ENCODE results near the gene CNNM2. TPM values are rescaled to one million over a fixed set of nuclear protein-coding genes. Genes with fewer than 3 reads are reported as not detected.
"Not testable (repeated sequence)": the region's sequence is repeated elsewhere in the genome, so short reads cannot be mapped to it uniquely, and the experiment has no call there.

The CNNM2 gene
- total and polyA plus RNA-seq, 2 experiments from 2014 or later: 3.3 to 18.0 TPM

DNA sequence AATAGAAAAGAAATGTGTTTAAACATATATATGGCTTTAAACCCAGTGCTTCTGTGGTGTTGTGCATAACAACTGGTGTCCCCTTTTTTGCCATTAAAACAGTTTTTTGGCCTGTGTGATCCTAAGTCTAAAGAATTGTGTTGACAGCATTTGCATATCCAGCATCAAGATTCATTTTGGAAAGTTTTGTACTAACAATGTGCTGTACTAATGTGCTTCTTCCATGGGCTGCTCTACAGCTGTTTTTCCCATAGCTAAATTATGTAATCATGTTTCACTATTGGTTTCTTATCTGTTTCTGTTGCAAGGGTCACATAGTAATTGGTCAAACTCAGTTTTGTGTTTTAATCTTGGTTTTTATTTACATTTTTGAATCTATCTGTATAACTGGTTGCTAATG lies 5.5 kb downstream of the CNNM2 start:
- DNase-seq (ENCODE audit: low read depth in 1 of 2, low spot score in 1 of 2): no peak
- no peak for TF ChIP-seq CTCF (IDR thresholded peaks at IDR 0.05; ENCODE audit: low read depth, low read length)
- Histone ChIP-seq H3K27me3 (peaks cover 10% of the 10 kb centered on the region), H3K9me3 (ENCODE audit: low read depth) (no peaks in the 10 kb centered on the region), H3K27ac (no peak overlapping the region), H3K36me3 (no peaks in the 10 kb centered on the region), H3K4me3 (no peak overlapping the region), H3K4me1 (ENCODE audit: low read depth) (peaks cover 17% of the 10 kb centered on the region)

DNA sequence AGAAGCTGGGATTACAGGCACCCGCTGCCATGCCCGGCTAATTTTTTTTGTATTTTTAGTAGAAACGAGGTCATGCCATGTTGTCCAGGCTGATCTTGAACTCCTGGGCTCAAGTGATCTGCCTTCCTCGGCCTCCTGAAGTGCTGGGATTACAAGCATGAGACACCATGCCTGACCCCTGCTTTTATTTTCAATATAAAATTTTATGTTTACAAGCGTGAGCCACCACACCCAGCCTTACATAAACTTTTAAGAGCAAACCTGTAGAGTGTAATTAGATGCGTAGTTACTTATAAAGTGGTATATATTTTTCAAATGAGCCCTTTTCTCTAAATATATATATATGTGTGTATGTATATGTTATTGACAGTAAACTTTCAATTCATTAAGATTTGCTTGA lies 8.7 kb downstream of the CNNM2 start:
- no peak for DNase-seq (ENCODE audit: low read depth in 1 of 2, low spot score in 1 of 2)
- no peaks in the 10 kb centered on the region for H3K9me3 ChIP-seq (ENCODE audit: low read depth)

DNA sequence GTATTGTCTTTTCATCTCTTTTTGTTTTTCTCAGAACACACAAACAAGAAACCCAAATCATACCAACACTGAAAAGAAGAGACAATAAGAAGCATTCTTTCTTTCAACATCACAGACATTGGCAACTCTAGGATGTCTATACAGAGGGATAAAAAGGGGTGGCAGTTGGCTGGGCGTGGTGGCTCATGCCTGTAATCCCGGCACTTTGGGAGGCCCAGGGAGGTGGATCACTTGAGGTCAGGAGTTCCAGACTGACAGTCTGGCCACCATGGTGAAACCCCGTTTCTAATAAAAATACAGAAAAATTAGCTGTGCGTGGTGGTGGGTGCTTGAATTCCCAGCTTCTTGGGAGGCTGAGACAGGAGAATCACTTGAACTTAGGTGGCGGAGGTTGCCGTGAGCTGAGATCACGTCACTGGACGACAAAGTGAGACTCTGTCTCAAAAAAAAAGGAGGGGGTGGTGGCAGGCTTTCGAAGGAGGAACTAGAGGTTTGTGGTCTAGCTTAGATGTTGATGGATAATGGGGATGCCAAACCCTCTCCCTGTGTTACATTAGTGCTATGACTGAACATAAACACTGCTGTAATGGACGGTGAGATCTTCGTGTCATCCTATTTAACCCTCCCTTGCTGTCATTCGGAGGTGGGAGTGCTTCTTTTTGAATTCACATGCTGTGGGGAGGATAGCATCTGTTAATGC lies 9.4 kb downstream of the CNNM2 start:
- TF ChIP-seq CTCF (IDR thresholded peaks at IDR 0.05; ENCODE audit: low read depth, low read length): no peak
- Histone ChIP-seq H3K9me3 (ENCODE audit: low read depth) (no peaks in the 10 kb centered on the region), H3K4me1 (ENCODE audit: low read depth) (no peaks in the 10 kb centered on the region), H3K36me3 (no peaks in the 10 kb centered on the region), H3K27me3 (no peaks in the 10 kb centered on the region), H3K4me3 (no peak overlapping the region), H3K27ac (no peak overlapping the region)
- no peak for DNase-seq (ENCODE audit: low read depth in 1 of 2, low spot score in 1 of 2)

More for the DNA sequence above, 8.7 kb downstream of the CNNM2 start:
- H3K4me3 ChIP-seq: no peak overlapping the region
- no peaks in the 10 kb centered on the region for H3K36me3 ChIP-seq
- TF ChIP-seq CTCF (IDR thresholded peaks at IDR 0.05; ENCODE audit: low read depth, low read length): no peak
- H3K27me3 ChIP-seq: no peaks in the 10 kb centered on the region
- H3K4me1 ChIP-seq (ENCODE audit: low read depth): no peaks in the 10 kb centered on the region
- H3K27ac ChIP-seq: no peak overlapping the region

DNA sequence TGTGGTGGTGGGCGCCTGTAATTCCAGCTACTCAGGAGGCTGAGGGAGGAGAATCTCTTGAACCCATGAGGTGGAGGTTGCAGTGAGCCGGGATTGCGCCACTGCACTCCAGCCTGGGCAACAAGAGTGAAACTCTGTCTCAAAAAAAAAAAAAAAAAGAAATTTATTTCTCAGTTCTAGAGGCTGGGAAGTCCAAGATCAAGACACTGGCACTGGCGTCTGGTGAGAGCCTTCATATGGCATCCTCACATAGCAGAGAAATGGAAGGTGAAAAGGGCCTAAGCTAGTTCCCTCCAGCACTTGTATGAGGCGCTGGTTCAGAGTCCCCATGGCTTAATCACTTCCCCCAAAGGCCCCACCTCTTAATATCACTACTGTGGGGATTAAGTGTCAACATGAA lies 10.3 kb downstream of the CNNM2 start:
- H3K36me3 ChIP-seq; H3K27ac ChIP-seq; H3K4me3 ChIP-seq; DNase-seq (ENCODE audit: low read depth in 1 of 2, low spot score in 1 of 2); H3K27me3 ChIP-seq; H3K9me3 ChIP-seq (ENCODE audit: low read depth); H3K4me1 ChIP-seq (ENCODE audit: low read depth): not testable (repeated sequence)

DNA sequence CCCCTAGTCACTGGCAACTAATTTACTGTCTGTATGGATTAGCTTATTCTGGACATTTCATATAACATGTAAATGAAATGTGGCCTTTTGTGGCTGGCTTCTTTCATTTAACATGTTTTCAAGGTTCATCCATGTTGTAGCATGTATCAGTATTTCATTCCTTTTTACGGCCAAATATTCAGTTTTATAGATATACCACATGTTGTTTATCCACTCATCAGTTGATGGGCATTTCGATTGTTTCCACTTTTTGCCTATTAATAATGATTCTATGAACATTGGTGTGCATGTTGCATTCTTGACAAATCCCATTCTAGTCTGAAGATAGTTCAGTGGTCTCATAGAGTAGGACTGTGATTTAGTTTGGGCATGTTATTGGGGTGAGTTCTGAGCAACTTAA lies 12.6 kb downstream of the CNNM2 start:
- DNase-seq (ENCODE audit: low read depth in 1 of 2, low spot score in 1 of 2): no peak
- H3K4me1 ChIP-seq (ENCODE audit: low read depth): no peaks in the 10 kb centered on the region
- H3K36me3 ChIP-seq: no peaks in the 10 kb centered on the region
- no peak for TF ChIP-seq CTCF (IDR thresholded peaks at IDR 0.05; ENCODE audit: low read depth, low read length)
- no peak overlapping the region for H3K4me3 ChIP-seq
- H3K27ac ChIP-seq: no peak overlapping the region
- H3K27me3 ChIP-seq: no peaks in the 10 kb centered on the region
- H3K9me3 ChIP-seq (ENCODE audit: low read depth): no peaks in the 10 kb centered on the region

DNA sequence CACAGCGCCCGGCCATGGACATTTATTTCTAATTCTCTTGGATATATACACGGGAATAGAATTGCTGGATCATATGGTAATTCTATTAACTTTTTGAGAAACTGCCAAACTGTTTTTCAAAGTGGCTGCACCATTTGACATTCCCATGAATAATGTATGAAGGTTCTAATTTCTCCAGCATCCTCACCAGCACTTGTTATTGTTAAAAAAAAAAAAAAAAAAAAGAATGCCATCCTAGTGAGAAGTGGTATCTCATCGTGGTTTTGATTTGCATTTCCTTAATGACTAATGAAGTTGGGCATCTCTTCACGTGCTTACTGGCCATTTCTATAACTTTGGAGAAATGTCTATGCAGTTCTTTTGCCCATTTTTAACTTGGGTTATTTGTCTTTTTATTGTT lies 13.5 kb downstream of the CNNM2 start:
- H3K4me3 ChIP-seq: no peak overlapping the region
- DNase-seq (ENCODE audit: low read depth in 1 of 2, low spot score in 1 of 2): no peak
- H3K27ac ChIP-seq: no peak overlapping the region
- no peaks in the 10 kb centered on the region for H3K36me3 ChIP-seq
- TF ChIP-seq CTCF (IDR thresholded peaks at IDR 0.05; ENCODE audit: low read depth, low read length): no peak
- no peaks in the 10 kb centered on the region for H3K4me1 ChIP-seq (ENCODE audit: low read depth)
- no peaks in the 10 kb centered on the region for H3K27me3 ChIP-seq
- H3K9me3 ChIP-seq (ENCODE audit: low read depth): no peaks in the 10 kb centered on the region

Data from cardiac muscle cell (in vitro differentiated cells and primary cell).